ENCODE data around the gene RPS14. TPM values are rescaled to one million over a fixed set of nuclear protein-coding genes. Genes with fewer than 3 reads are reported as not detected.

Gene RPS14
- total RNA-seq, 2 experiments from 2014 or later = 4,594 to 4,738 TPM

- Mint-ChIP-seq H3K9me3 (no peaks in the 10 kb centered on the region), H3K36me3 (ENCODE audit: low read depth) (peaks cover 27% of the 10 kb centered on the region), H3K4me1 (ENCODE audit: low read depth) (peaks cover 28% of the 10 kb centered on the region), H3K4me3 (no peak overlapping the region), H3K27ac (no peak overlapping the region), H3K27me3 (ENCODE audit: low read depth) (no peaks in the 10 kb centered on the region)
- CTCF ChIA-PET = no interaction called here
- DNase-seq = no peak
- intact Hi-C loops (cut with micrococcal nuclease) = no loop called here
These were observed 42.3 kb downstream of the RPS14 start for GRCh38 chr5:150407096-150407720.

GRCh38 chr5:150406723-150407095 lies 42.8 kb downstream of the RPS14 start:
- H3K27ac Mint-ChIP-seq = no peak overlapping the region
- DNase-seq = no peak

GRCh38 chr5:150406103-150406722 lies 43.3 kb downstream of the RPS14 start:
- Mint-ChIP-seq H3K4me1 (ENCODE audit: low read depth) (peaks cover 23% of the 10 kb centered on the region), H3K4me3 (no peak overlapping the region), H3K27ac (no peak overlapping the region), H3K9me3 (no peaks in the 10 kb centered on the region), H3K27me3 (ENCODE audit: low read depth) (no peaks in the 10 kb centered on the region), H3K36me3 (ENCODE audit: low read depth) (peaks cover 32% of the 10 kb centered on the region)
- CTCF ChIA-PET = no interaction called here
- DNase-seq = no peak
- intact Hi-C loops (cut with micrococcal nuclease) = no loop called here

More at GRCh38 chr5:150406723-150407095, 42.8 kb downstream of the RPS14 start:
- no peak overlapping the region for H3K4me3 Mint-ChIP-seq
- H3K9me3 Mint-ChIP-seq = no peaks in the 10 kb centered on the region
- no peaks in the 10 kb centered on the region for H3K27me3 Mint-ChIP-seq (ENCODE audit: low read depth)
- CTCF ChIA-PET = no interaction called here
- intact Hi-C loops (cut with micrococcal nuclease) = no loop called here
- H3K36me3 Mint-ChIP-seq (ENCODE audit: low read depth) = peaks cover 28% of the 10 kb centered on the region
- peaks cover 28% of the 10 kb centered on the region for H3K4me1 Mint-ChIP-seq (ENCODE audit: low read depth)

GRCh38 chr5:150404941-150405816 lies 44.4 kb downstream of the RPS14 start:
- no peaks in the 10 kb centered on the region for H3K27me3 Mint-ChIP-seq (ENCODE audit: low read depth)
- CTCF ChIA-PET = no interaction called here
- peaks cover 13% of the 10 kb centered on the region for H3K4me1 Mint-ChIP-seq (ENCODE audit: low read depth)
- intact Hi-C loops (cut with micrococcal nuclease) = no loop called here
- H3K36me3 Mint-ChIP-seq (ENCODE audit: low read depth) = peaks cover 35% of the 10 kb centered on the region
- DNase-seq = no peak
- no peak overlapping the region for H3K4me3 Mint-ChIP-seq
- H3K9me3 Mint-ChIP-seq = no peaks in the 10 kb centered on the region
- no peak overlapping the region for H3K27ac Mint-ChIP-seq

GRCh38 chr5:150404535-150404934 lies 45.0 kb downstream of the RPS14 start:
- peaks cover 34% of the 10 kb centered on the region for H3K36me3 Mint-ChIP-seq (ENCODE audit: low read depth)
- peaks cover 6% of the 10 kb centered on the region for H3K4me1 Mint-ChIP-seq (ENCODE audit: low read depth)
- H3K27me3 Mint-ChIP-seq (ENCODE audit: low read depth) = no peaks in the 10 kb centered on the region
- intact Hi-C loops (cut with micrococcal nuclease) = no loop called here
- no peaks in the 10 kb centered on the region for H3K9me3 Mint-ChIP-seq
- H3K27ac Mint-ChIP-seq = no peak overlapping the region
- DNase-seq = no peak
- no peak overlapping the region for H3K4me3 Mint-ChIP-seq
- CTCF ChIA-PET = no interaction called here

- CTCF ChIA-PET = no interaction called here
- intact Hi-C loops (cut with micrococcal nuclease) = no loop called here
- H3K4me3 Mint-ChIP-seq = no peak overlapping the region
- peaks cover 6% of the 10 kb centered on the region for H3K4me1 Mint-ChIP-seq (ENCODE audit: low read depth)
- peaks cover 34% of the 10 kb centered on the region for H3K36me3 Mint-ChIP-seq (ENCODE audit: low read depth)
- DNase-seq = no peak
- H3K9me3 Mint-ChIP-seq = no peaks in the 10 kb centered on the region
- H3K27me3 Mint-ChIP-seq (ENCODE audit: low read depth) = no peaks in the 10 kb centered on the region
- H3K27ac Mint-ChIP-seq = no peak overlapping the region
These were observed 45.4 kb downstream of the RPS14 start for GRCh38 chr5:150404121-150404520.

GRCh38 chr5:150402901-150403342 lies 46.6 kb downstream of the RPS14 start:
- CTCF ChIA-PET = no interaction called here
- H3K4me1 Mint-ChIP-seq (ENCODE audit: low read depth) = no peaks in the 10 kb centered on the region
- H3K36me3 Mint-ChIP-seq (ENCODE audit: low read depth) = peaks cover 36% of the 10 kb centered on the region
- no peak overlapping the region for H3K27ac Mint-ChIP-seq
- H3K27me3 Mint-ChIP-seq (ENCODE audit: low read depth) = no peaks in the 10 kb centered on the region
- intact Hi-C loops (cut with micrococcal nuclease) = no loop called here
- no peak overlapping the region for H3K4me3 Mint-ChIP-seq
- DNase-seq = no peak
- H3K9me3 Mint-ChIP-seq = no peaks in the 10 kb centered on the region

GRCh38 chr5:150402229-150402773 lies 47.2 kb downstream of the RPS14 start:
- intact Hi-C loops (cut with micrococcal nuclease) = no loop called here
- Mint-ChIP-seq H3K27me3 (ENCODE audit: low read depth) (no peaks in the 10 kb centered on the region), H3K36me3 (ENCODE audit: low read depth) (peaks cover 36% of the 10 kb centered on the region), H3K27ac (no peak overlapping the region), H3K4me1 (ENCODE audit: low read depth) (no peaks in the 10 kb centered on the region), H3K4me3 (no peak overlapping the region), H3K9me3 (no peaks in the 10 kb centered on the region)
- DNase-seq = no peak
- CTCF ChIA-PET = interaction anchor here (1.3 kb wide), 1 partner anchor 8 kb away, joined by 4 read pairs; no protein-coding TSS in a partner anchor

- Mint-ChIP-seq H3K9me3 (no peaks in the 10 kb centered on the region), H3K27me3 (ENCODE audit: low read depth) (no peaks in the 10 kb centered on the region)
These were observed 47.9 kb downstream of the RPS14 start for GRCh38 chr5:150401376-150402228.

GRCh38 chr5:150401076-150401375 lies 48.5 kb downstream of the RPS14 start:
- Mint-ChIP-seq H3K27me3 (ENCODE audit: low read depth) (no peaks in the 10 kb centered on the region), H3K4me1 (ENCODE audit: low read depth) (no peaks in the 10 kb centered on the region), H3K27ac (no peak overlapping the region), H3K9me3 (no peaks in the 10 kb centered on the region), H3K4me3 (no peak overlapping the region), H3K36me3 (ENCODE audit: low read depth) (peaks cover 34% of the 10 kb centered on the region)
- CTCF ChIA-PET = interaction anchor here (0.6 to 1.5 kb wide), 5 partner anchors 9 to 36 kb away, joined by 3 to 4 read pairs (median 3); no protein-coding TSS in a partner anchor
- no peak for DNase-seq
- intact Hi-C loops (cut with micrococcal nuclease) = no loop called here

More at GRCh38 chr5:150401376-150402228, 47.9 kb downstream of the RPS14 start:
- DNase-seq = no peak
- CTCF ChIA-PET = interaction anchor here (0.6 to 1.5 kb wide), 4 partner anchors 9 to 36 kb away, joined by 3 to 4 read pairs (median 3); no protein-coding TSS in a partner anchor
- Mint-ChIP-seq H3K4me1 (ENCODE audit: low read depth) (no peaks in the 10 kb centered on the region), H3K4me3 (no peak overlapping the region), H3K36me3 (ENCODE audit: low read depth) (peaks cover 30% of the 10 kb centered on the region), H3K27ac (peak overlapping the region; percentile 34)
- intact Hi-C loops (cut with micrococcal nuclease) = no loop called here

GRCh38 chr5:150400316-150401075 lies 49.0 kb downstream of the RPS14 start:
- CTCF ChIA-PET = interaction anchor here (0.6 to 1.5 kb wide), 6 partner anchors 13 to 244 kb away, joined by 3 read pairs; no protein-coding TSS in a partner anchor
- intact Hi-C loops (cut with micrococcal nuclease) = no loop called here
- Mint-ChIP-seq H3K4me1 (ENCODE audit: low read depth) (no peaks in the 10 kb centered on the region), H3K27ac (no peak overlapping the region), H3K4me3 (no peak overlapping the region), H3K36me3 (ENCODE audit: low read depth) (peaks cover 38% of the 10 kb centered on the region), H3K9me3 (no peaks in the 10 kb centered on the region), H3K27me3 (ENCODE audit: low read depth) (no peaks in the 10 kb centered on the region)
- no peak for DNase-seq

Measured in activated naive CD4-positive, alpha-beta T cell treated with anti-CD3 and anti-CD28 coated beads for 36 hours (primary cell).